HG03039 (cell line): ENCODE results near the gene LILRA5.
"Not testable (repeated sequence)": the region's sequence is repeated elsewhere in the genome, so short reads cannot be mapped to it uniquely, and the experiment has no call there.

Experiments used
- ATAC-seq: cut with Tn5 transposase; IDR thresholded peaks from one replicate; pipeline ENCODE4 v1.9.1; 2021; ENCODE audit warnings: mild to moderate bottlenecking, moderate library complexity; ENCODE audit not compliant: unreplicated experiment

The LILRA5 gene

GRCh38 chr19:54278056-54278455, 34.9 kb downstream of the LILRA5 start:
- ATAC-seq = not testable (repeated sequence)

GRCh38 chr19:54277111-54277615, 35.8 kb downstream of the LILRA5 start:
- not testable (repeated sequence) for ATAC-seq

- no peak for ATAC-seq
These were observed 37.0 kb downstream of the LILRA5 start for GRCh38 chr19:54275951-54276350.

GRCh38 chr19:54274516-54274915, 38.5 kb downstream of the LILRA5 start:
- not testable (repeated sequence) for ATAC-seq

- no peak for ATAC-seq
These were observed 39.1 kb downstream of the LILRA5 start for GRCh38 chr19:54273821-54274220.

- ATAC-seq = not testable (repeated sequence)
These were observed 40.8 kb downstream of the LILRA5 start for GRCh38 chr19:54272181-54272580.

GRCh38 chr19:54271587-54271986, 41.4 kb downstream of the LILRA5 start:
- ATAC-seq = not testable (repeated sequence)

GRCh38 chr19:54271106-54271505, 41.9 kb downstream of the LILRA5 start:
- no peak for ATAC-seq

- ATAC-seq = no peak
These were observed 44.0 kb downstream of the LILRA5 start for GRCh38 chr19:54268936-54269335.

GRCh38 chr19:54266133-54266532, 46.8 kb downstream of the LILRA5 start:
- no peak for ATAC-seq

- ATAC-seq = no peak
These were observed 50.5 kb downstream of the LILRA5 start for GRCh38 chr19:54262470-54262869.

- ATAC-seq = no peak
These were observed 50.9 kb downstream of the LILRA5 start for GRCh38 chr19:54262066-54262465.

GRCh38 chr19:54257116-54257480, 55.9 kb downstream of the LILRA5 start, which contains the start of gene LILRB5:
Gene LILRB5 (minus strand): TSS chr19:54257273. CDS start chr19:54257193, 80 bp downstream.
- ATAC-seq = no peak
